Gastrocnemius medialis (tissue), 4 donors: ENCODE results near the gene KRT20.

ENCODE experiments used
- POLR2A ChIP-seq, 2 donors: fragments of 450-650 bp; IDR thresholded peaks; one replicate each; pipeline ENCODE4 v1.6.1; 2017; ENCODE audit warnings: antibody characterized with exemption in 2 of 2, mild to moderate bottlenecking in 2 of 2, moderate library complexity in 2 of 2
- TF ChIP-seq, protein P1 (sequence below), 5 experiments: fragments of 450-650 bp in 3 of 5; fragments of 200-600 bp in 2 of 5; sonication (generic) in 2 of 5; IDR thresholded peaks in 4 of 5; conservative IDR thresholded peaks in 1 of 5; 1 replicate in 4 of 5; 2 replicates in 1 of 5; pipeline ENCODE4 v1.5.1; 2016 to 2019; ENCODE audit warnings: antibody characterized with exemption in 5 of 5, mild to moderate bottlenecking in 3 of 5, moderate library complexity in 3 of 5

DNA sequence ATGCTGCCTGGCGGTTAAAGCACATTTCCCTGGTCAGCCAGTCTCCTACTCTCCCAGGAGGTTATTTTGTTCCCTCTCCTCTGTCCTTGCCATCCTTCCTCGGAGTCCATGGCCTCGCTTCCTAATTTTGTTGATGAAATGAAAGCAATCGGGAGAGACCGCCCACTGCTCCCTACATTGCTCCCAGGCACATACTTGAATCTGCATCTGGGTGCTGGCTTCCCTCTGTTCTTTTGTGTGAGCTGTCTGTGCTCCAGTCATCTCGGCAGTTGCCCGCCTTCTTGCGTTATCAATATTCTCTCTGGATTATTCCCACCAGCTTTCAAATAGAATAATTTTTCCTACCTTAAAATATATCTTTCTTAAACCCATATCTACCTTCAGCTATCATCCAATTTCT is 41.3 kb upstream of the KRT20 start:
- TF ChIP-seq, protein P1, sequence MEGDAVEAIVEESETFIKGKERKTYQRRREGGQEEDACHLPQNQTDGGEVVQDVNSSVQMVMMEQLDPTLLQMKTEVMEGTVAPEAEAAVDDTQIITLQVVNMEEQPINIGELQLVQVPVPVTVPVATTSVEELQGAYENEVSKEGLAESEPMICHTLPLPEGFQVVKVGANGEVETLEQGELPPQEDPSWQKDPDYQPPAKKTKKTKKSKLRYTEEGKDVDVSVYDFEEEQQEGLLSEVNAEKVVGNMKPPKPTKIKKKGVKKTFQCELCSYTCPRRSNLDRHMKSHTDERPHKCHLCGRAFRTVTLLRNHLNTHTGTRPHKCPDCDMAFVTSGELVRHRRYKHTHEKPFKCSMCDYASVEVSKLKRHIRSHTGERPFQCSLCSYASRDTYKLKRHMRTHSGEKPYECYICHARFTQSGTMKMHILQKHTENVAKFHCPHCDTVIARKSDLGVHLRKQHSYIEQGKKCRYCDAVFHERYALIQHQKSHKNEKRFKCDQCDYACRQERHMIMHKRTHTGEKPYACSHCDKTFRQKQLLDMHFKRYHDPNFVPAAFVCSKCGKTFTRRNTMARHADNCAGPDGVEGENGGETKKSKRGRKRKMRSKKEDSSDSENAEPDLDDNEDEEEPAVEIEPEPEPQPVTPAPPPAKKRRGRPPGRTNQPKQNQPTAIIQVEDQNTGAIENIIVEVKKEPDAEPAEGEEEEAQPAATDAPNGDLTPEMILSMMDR (IDR thresholded peaks at IDR 0.05 in 4 of 5, conservative IDR thresholded peaks at IDR 0.05 in 1 of 5), result no peak
- TF ChIP-seq POLR2A (IDR thresholded peaks at IDR 0.05), result no peak
